Mammary epithelial cell (primary cell): Measurements from ENCODE around the gene PLA2G6.

ENCODE experiments used
- EZH2 ChIP-seq: IDR thresholded peaks from 2 replicates; pipeline ENCODE4 v1.6.1; 2012; ENCODE audit warnings: low read length, inconsistent platforms, borderline replicate concordance
- TF ChIP-seq, protein P1 (sequence below), 2 donors: IDR thresholded peaks in 1 of 2; conservative IDR thresholded peaks in 1 of 2; 2 replicates each; pipeline ENCODE4 v1.5.1; 2011 to 2012; ENCODE audit warnings: inconsistent platforms in 2 of 2, low read length in 2 of 2, mild to moderate bottlenecking in 2 of 2, control low read depth in 1 of 2, low read depth in 1 of 2; ENCODE audit not compliant: insufficient read depth in 1 of 2; ENCODE audit errors: extremely low read depth in 1 of 2

DNA sequence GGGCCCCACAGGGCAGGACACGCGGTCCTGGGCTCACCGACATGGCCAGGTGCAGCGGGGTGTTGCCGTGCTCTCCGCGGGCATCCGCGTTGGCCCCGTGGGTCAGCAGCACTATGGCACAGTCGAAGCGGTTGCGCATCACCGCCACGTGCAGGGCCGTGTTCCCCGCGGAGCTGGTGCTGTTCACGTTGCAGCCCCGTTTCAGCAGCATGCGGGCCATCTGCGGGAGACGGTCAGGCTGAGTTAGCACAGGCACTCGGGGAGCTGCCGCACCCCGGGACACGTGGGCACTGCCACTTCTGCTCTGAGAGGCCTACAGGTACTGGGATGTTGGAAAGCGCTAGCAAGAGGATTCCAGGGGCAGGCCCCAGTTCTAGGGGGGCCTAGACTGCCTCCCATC lies 48.8 kb downstream of the PLA2G6 start:
- TF ChIP-seq, protein P1, sequence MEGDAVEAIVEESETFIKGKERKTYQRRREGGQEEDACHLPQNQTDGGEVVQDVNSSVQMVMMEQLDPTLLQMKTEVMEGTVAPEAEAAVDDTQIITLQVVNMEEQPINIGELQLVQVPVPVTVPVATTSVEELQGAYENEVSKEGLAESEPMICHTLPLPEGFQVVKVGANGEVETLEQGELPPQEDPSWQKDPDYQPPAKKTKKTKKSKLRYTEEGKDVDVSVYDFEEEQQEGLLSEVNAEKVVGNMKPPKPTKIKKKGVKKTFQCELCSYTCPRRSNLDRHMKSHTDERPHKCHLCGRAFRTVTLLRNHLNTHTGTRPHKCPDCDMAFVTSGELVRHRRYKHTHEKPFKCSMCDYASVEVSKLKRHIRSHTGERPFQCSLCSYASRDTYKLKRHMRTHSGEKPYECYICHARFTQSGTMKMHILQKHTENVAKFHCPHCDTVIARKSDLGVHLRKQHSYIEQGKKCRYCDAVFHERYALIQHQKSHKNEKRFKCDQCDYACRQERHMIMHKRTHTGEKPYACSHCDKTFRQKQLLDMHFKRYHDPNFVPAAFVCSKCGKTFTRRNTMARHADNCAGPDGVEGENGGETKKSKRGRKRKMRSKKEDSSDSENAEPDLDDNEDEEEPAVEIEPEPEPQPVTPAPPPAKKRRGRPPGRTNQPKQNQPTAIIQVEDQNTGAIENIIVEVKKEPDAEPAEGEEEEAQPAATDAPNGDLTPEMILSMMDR (conservative IDR thresholded peaks at IDR 0.05 in 1 of 2, IDR thresholded peaks at IDR 0.05 in 1 of 2; ENCODE audit: extremely low read depth in 1 of 2, insufficient read depth in 1 of 2, low read depth in 1 of 2, low read length in 2 of 2) = no peak
- no peak for TF ChIP-seq EZH2
